Measurements from ENCODE around the gene LIMS3.
"Not testable (repeated sequence)": the region's sequence is repeated elsewhere in the genome, so short reads cannot be mapped to it uniquely, and the experiment has no call there.

Gene LIMS3

GRCh38 chr2:109897769-109898461, 573 bp upstream of the LIMS3 start:
- not testable (repeated sequence) for H3K27ac ChIP-seq (ENCODE audit: low read length); H3K9me3 ChIP-seq (ENCODE audit: insufficient read depth, low read depth, low read length); H3K27me3 ChIP-seq (ENCODE audit: insufficient read depth, low read length); H3K4me1 ChIP-seq (ENCODE audit: insufficient read depth, low read length); H3K9ac ChIP-seq (ENCODE audit: low read depth, low read length); H3K36me3 ChIP-seq (ENCODE audit: insufficient read depth, low read depth, low read length); H3K4me3 ChIP-seq (ENCODE audit: low read length)

- H3K27ac ChIP-seq (ENCODE audit: low read length); H3K4me1 ChIP-seq (ENCODE audit: insufficient read depth, low read length): not testable (repeated sequence)
Measured at GRCh38 chr2:109905796-109906195, 7.3 kb downstream of the LIMS3 start.

GRCh38 chr2:109908626-109909025, 10.1 kb downstream of the LIMS3 start:
- not testable (repeated sequence) for H3K27me3 ChIP-seq (ENCODE audit: insufficient read depth, low read length); H3K9me3 ChIP-seq (ENCODE audit: insufficient read depth, low read depth, low read length); H3K9ac ChIP-seq (ENCODE audit: low read depth, low read length); H3K36me3 ChIP-seq (ENCODE audit: insufficient read depth, low read depth, low read length); H3K4me3 ChIP-seq (ENCODE audit: low read length); H3K4me1 ChIP-seq (ENCODE audit: insufficient read depth, low read length); H3K27ac ChIP-seq (ENCODE audit: low read length)

More at GRCh38 chr2:109905796-109906195, 7.3 kb downstream of the LIMS3 start:
- not testable (repeated sequence) for H3K9ac ChIP-seq (ENCODE audit: low read depth, low read length); H3K9me3 ChIP-seq (ENCODE audit: insufficient read depth, low read depth, low read length); H3K4me3 ChIP-seq (ENCODE audit: low read length); H3K27me3 ChIP-seq (ENCODE audit: insufficient read depth, low read length); H3K36me3 ChIP-seq (ENCODE audit: insufficient read depth, low read depth, low read length)

- not testable (repeated sequence) for H3K4me3 ChIP-seq (ENCODE audit: low read length); H3K4me1 ChIP-seq (ENCODE audit: insufficient read depth, low read length); H3K27ac ChIP-seq (ENCODE audit: low read length); H3K36me3 ChIP-seq (ENCODE audit: insufficient read depth, low read depth, low read length); H3K9me3 ChIP-seq (ENCODE audit: insufficient read depth, low read depth, low read length); H3K27me3 ChIP-seq (ENCODE audit: insufficient read depth, low read length); H3K9ac ChIP-seq (ENCODE audit: low read depth, low read length)
Measured at GRCh38 chr2:109910789-109911188, 12.3 kb downstream of the LIMS3 start.

GRCh38 chr2:109913911-109914310, 15.4 kb downstream of the LIMS3 start:
- H3K27me3 ChIP-seq (ENCODE audit: insufficient read depth, low read length); H3K27ac ChIP-seq (ENCODE audit: low read length); H3K9ac ChIP-seq (ENCODE audit: low read depth, low read length): not testable (repeated sequence)

GRCh38 chr2:109914552-109914951, 16.1 kb downstream of the LIMS3 start:
- H3K27me3 ChIP-seq (ENCODE audit: insufficient read depth, low read length); H3K4me1 ChIP-seq (ENCODE audit: insufficient read depth, low read length); H3K9ac ChIP-seq (ENCODE audit: low read depth, low read length): not testable (repeated sequence)

More at GRCh38 chr2:109913911-109914310, 15.4 kb downstream of the LIMS3 start:
- H3K4me3 ChIP-seq (ENCODE audit: low read length); H3K9me3 ChIP-seq (ENCODE audit: insufficient read depth, low read depth, low read length); H3K4me1 ChIP-seq (ENCODE audit: insufficient read depth, low read length); H3K36me3 ChIP-seq (ENCODE audit: insufficient read depth, low read depth, low read length): not testable (repeated sequence)

GRCh38 chr2:109915830-109916229, 17.3 kb downstream of the LIMS3 start:
- not testable (repeated sequence) for H3K4me1 ChIP-seq (ENCODE audit: insufficient read depth, low read length); H3K4me3 ChIP-seq (ENCODE audit: low read length); H3K9me3 ChIP-seq (ENCODE audit: insufficient read depth, low read depth, low read length); H3K27ac ChIP-seq (ENCODE audit: low read length); H3K27me3 ChIP-seq (ENCODE audit: insufficient read depth, low read length); H3K9ac ChIP-seq (ENCODE audit: low read depth, low read length); H3K36me3 ChIP-seq (ENCODE audit: insufficient read depth, low read depth, low read length)

More at GRCh38 chr2:109914552-109914951, 16.1 kb downstream of the LIMS3 start:
- H3K27ac ChIP-seq (ENCODE audit: low read length); H3K4me3 ChIP-seq (ENCODE audit: low read length); H3K36me3 ChIP-seq (ENCODE audit: insufficient read depth, low read depth, low read length); H3K9me3 ChIP-seq (ENCODE audit: insufficient read depth, low read depth, low read length): not testable (repeated sequence)

GRCh38 chr2:109920162-109920561, 21.7 kb downstream of the LIMS3 start:
- not testable (repeated sequence) for H3K27me3 ChIP-seq (ENCODE audit: insufficient read depth, low read length); H3K4me3 ChIP-seq (ENCODE audit: low read length); H3K9me3 ChIP-seq (ENCODE audit: insufficient read depth, low read depth, low read length); H3K36me3 ChIP-seq (ENCODE audit: insufficient read depth, low read depth, low read length); H3K4me1 ChIP-seq (ENCODE audit: insufficient read depth, low read length); H3K9ac ChIP-seq (ENCODE audit: low read depth, low read length); H3K27ac ChIP-seq (ENCODE audit: low read length)

- H3K27ac ChIP-seq (ENCODE audit: low read length); H3K27me3 ChIP-seq (ENCODE audit: insufficient read depth, low read length): not testable (repeated sequence)
Measured at GRCh38 chr2:109921543-109922384, 23.3 kb downstream of the LIMS3 start.

GRCh38 chr2:109924481-109924880, 26.0 kb downstream of the LIMS3 start:
- not testable (repeated sequence) for H3K27me3 ChIP-seq (ENCODE audit: insufficient read depth, low read length); H3K9ac ChIP-seq (ENCODE audit: low read depth, low read length); H3K4me3 ChIP-seq (ENCODE audit: low read length); H3K27ac ChIP-seq (ENCODE audit: low read length); H3K4me1 ChIP-seq (ENCODE audit: insufficient read depth, low read length); H3K36me3 ChIP-seq (ENCODE audit: insufficient read depth, low read depth, low read length); H3K9me3 ChIP-seq (ENCODE audit: insufficient read depth, low read depth, low read length)

More at GRCh38 chr2:109921543-109922384, 23.3 kb downstream of the LIMS3 start:
- H3K9ac ChIP-seq (ENCODE audit: low read depth, low read length); H3K36me3 ChIP-seq (ENCODE audit: insufficient read depth, low read depth, low read length); H3K4me1 ChIP-seq (ENCODE audit: insufficient read depth, low read length); H3K4me3 ChIP-seq (ENCODE audit: low read length); H3K9me3 ChIP-seq (ENCODE audit: insufficient read depth, low read depth, low read length): not testable (repeated sequence)

- not testable (repeated sequence) for H3K9me3 ChIP-seq (ENCODE audit: insufficient read depth, low read depth, low read length); H3K27ac ChIP-seq (ENCODE audit: low read length); H3K4me3 ChIP-seq (ENCODE audit: low read length); H3K36me3 ChIP-seq (ENCODE audit: insufficient read depth, low read depth, low read length); H3K9ac ChIP-seq (ENCODE audit: low read depth, low read length); H3K4me1 ChIP-seq (ENCODE audit: insufficient read depth, low read length); H3K27me3 ChIP-seq (ENCODE audit: insufficient read depth, low read length)
Measured at GRCh38 chr2:109927803-109928202, 29.3 kb downstream of the LIMS3 start.

- not testable (repeated sequence) for H3K36me3 ChIP-seq (ENCODE audit: insufficient read depth, low read depth, low read length); H3K27ac ChIP-seq (ENCODE audit: low read length); H3K9me3 ChIP-seq (ENCODE audit: insufficient read depth, low read depth, low read length); H3K4me1 ChIP-seq (ENCODE audit: insufficient read depth, low read length); H3K4me3 ChIP-seq (ENCODE audit: low read length); H3K9ac ChIP-seq (ENCODE audit: low read depth, low read length); H3K27me3 ChIP-seq (ENCODE audit: insufficient read depth, low read length)
Measured at GRCh38 chr2:109929222-109929621, 30.7 kb downstream of the LIMS3 start.
